Limb (tissue), 2 donors: Measurements from ENCODE around the gene EXOSC9.
A peak's percentile ranks its signal among the peaks of the same experiment; 100 is the strongest.

Source experiments
- DNase-seq, 2 donors: peaks; one replicate each; pipeline ENCODE4 v3.0.0-alpha.2; 2016; ENCODE audit errors: extremely low spot score in 2 of 2

EXOSC9 gene

GRCh38 chr4:121789455-121789854, 11.7 kb upstream of the EXOSC9 start:
- no peak for DNase-seq

GRCh38 chr4:121789960-121790829, 10.9 kb upstream of the EXOSC9 start:
- DNase-seq: no peak

- DNase-seq: no peak
Measured at GRCh38 chr4:121790976-121791375, 10.1 kb upstream of the EXOSC9 start.

- DNase-seq: no peak
Measured at GRCh38 chr4:121791481-121791880, 9.6 kb upstream of the EXOSC9 start.

GRCh38 chr4:121792966-121793365, 8.2 kb upstream of the EXOSC9 start:
- DNase-seq: no peak

GRCh38 chr4:121794505-121795188, 6.5 kb upstream of the EXOSC9 start:
- no peak for DNase-seq

- DNase-seq: no peak
Measured at GRCh38 chr4:121796283-121796682, 4.8 kb upstream of the EXOSC9 start.

GRCh38 chr4:121799208-121799823, 1.8 kb upstream of the EXOSC9 start:
- DNase-seq: no peak

- DNase-seq: no peak
Measured at GRCh38 chr4:121799867-121800501, 1.1 kb upstream of the EXOSC9 start.

GRCh38 chr4:121800638-121800960, 524 bp upstream of the EXOSC9 start:
- DNase-seq: no peak

- no peak for DNase-seq
Measured at GRCh38 chr4:121801715-121802075, 572 bp downstream of the EXOSC9 start.

GRCh38 chr4:121806411-121806810, 5.3 kb downstream of the EXOSC9 start:
- DNase-seq: no peak

GRCh38 chr4:121811122-121811521, 10.0 kb downstream of the EXOSC9 start:
- no peak for DNase-seq

GRCh38 chr4:121814756-121815155, 13.6 kb downstream of the EXOSC9 start:
- no peak for DNase-seq

- no peak for DNase-seq
Measured at GRCh38 chr4:121817006-121817405, 15.9 kb downstream of the EXOSC9 start.

GRCh38 chr4:121817701-121818100, 16.6 kb downstream of the EXOSC9 start:
- no peak for DNase-seq

GRCh38 chr4:121818215-121818614, 17.1 kb downstream of the EXOSC9 start:
- DNase-seq: no peak

GRCh38 chr4:121819216-121819965, 18.3 kb downstream of the EXOSC9 start:
- no peak for DNase-seq

GRCh38 chr4:121822047-121822446, 20.9 kb downstream of the EXOSC9 start:
- DNase-seq: no peak

- peak; percentile 12 to 38 for DNase-seq
Measured at GRCh38 chr4:121822796-121823504, 21.8 kb downstream of the EXOSC9 start.
